Glomerular visceral epithelial cell (primary cell): ENCODE results near the gene CD300LB.
A peak's percentile ranks its signal among the peaks of the same experiment; 100 is the strongest.

Experiments used
- DNase-seq: peaks from one replicate; pipeline ENCODE4 v3.0.0-alpha.2; 2016; ENCODE audit errors: extremely low spot score

The CD300LB gene

DNA sequence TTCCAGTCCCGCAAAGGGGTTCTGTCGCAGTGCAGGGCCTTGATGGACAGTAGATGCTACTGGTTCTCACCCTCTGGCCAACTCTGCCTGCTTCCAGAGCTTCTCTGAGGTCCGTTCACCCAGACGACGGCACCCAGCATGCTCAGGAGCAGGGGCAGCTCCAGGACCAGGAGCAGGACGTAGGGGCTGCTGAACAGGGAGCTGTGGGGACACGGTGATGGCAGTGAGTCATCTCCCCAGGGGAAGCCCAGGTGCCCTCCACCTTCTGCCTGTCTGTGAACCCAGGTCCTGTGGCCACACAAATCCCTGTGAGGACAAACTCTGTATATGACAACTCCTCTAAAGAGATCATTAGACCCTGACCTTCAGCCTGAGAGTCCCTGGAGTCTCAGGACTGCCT is 18.1 kb upstream of the CD300LB start:
- DNase-seq = no peak

DNA sequence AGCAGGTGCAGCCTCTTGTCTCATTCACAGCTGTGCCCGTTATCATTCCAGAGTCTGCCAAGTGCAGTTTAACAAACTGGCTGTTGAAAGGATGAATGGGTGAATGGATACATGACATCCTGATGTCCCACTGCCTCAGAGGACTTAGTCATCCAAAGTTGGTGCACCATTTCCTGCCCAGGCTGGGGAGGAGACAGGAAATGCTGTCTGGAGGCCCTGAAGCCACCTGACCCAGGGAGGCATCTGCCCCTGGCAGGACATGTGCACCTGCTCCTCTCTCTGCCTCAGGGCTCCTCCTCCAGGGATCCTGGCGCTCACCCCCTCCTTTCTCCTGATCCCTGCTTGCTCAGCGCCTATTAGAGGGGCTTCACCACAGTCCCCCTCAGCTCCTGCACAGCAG is 16.5 kb upstream of the CD300LB start:
- DNase-seq = peak; percentile 27

DNA sequence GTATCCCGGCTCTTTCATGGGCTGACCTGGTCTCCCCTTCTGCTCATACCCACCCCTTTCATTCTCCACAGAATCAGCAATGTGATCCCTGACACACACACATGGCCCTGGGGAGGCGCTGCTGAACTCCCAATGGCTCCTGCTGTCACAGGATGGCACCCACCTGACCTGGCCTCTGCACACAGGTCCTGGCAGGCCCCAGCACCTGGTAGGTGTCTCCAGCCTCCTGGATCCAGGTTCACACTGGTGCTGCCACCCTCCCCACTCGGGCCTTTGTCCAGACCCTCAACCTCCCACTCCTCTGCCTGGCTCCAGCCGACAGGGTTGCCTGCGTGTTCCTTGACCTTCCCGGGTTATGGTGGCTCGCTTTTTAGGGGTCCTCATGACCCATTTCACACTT is 16.0 kb upstream of the CD300LB start:
- DNase-seq = no peak

DNA sequence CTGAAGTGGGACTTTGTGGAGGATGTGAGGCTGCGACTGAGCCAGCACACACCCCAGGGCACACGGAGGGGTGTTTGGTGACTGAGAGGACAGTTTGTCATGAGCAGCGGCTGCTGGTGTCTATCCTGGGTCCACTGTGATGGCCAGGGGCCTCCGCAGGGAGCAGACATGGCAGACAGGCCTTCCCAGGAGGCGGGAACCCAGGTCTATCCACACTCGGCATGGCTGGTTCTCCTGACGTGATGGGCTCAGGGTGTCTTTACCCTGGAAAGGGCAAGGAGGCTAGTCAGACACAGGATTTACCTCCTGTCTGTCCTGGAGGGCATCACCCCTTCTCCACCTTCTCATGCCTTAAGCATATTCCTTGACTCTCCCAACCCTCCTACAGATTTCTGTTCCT is 15.3 kb upstream of the CD300LB start:
- no peak for DNase-seq

DNA sequence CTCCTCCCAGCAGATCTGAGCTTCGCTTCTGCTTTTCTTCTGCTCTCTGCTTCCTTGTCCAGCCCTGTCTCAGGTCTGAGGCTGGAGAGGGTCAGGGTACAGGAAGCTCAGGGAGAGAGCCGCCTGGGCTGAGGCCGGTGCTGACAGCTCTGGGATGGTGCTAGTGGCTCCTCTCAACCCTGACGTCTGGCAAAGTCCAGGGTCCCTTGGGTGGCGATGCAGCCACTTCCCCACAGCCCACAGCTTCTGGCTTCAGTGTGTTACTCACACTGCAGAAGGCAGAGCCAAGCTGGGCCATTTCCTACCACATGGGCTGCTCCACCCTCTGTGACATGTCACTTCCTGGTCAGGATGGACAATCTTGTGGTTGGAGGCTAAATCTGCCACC is 14.6 kb upstream of the CD300LB start, which contains the start of gene CD300C:
TSS of gene CD300C (minus strand) at position 273 of the 388 bp plus-strand sequence. CDS start 333 bp downstream, outside the sequence.
- no peak for DNase-seq

DNA sequence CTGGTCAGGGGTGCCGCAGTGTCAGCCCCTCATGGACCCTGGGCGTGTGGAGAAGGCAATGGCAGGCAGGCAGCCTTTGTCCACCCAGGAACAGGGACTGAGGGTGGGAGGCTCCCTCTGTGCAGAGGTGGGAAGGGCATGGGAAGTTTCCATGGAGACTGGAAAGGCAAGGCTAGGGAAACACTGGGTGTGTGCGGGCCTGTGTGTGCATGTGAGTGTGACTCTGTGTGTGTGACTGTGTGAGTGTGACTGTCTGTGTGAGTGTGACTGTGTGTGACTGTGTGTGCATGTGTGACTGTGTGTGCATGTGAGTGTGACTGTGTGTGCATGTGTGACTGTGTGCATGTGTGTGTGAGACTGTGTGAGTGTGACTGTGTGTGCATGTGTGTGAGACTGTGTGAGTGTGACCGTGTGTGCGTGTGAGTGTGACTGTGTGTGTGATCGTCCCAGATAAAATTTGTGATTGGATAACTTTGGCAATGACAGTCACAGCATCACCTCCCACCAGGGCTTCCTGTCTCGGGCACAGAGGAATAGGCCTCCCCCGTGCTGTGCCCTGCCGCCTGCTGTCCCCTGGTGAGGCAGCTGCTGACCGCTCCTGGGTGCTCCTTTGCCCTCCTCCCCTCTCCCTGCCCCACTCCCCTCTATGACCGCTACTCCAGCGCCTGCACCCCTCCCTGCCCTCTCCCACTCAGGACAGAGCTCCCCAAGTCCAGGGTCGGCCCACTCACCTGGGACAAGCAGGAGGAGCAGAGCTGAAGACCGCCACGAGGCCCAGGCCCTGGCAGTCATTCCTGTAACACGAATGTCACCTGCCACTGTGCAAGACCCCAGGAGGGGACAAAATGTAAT is 13.9 kb upstream of the CD300LB start:
- no peak for DNase-seq

DNA sequence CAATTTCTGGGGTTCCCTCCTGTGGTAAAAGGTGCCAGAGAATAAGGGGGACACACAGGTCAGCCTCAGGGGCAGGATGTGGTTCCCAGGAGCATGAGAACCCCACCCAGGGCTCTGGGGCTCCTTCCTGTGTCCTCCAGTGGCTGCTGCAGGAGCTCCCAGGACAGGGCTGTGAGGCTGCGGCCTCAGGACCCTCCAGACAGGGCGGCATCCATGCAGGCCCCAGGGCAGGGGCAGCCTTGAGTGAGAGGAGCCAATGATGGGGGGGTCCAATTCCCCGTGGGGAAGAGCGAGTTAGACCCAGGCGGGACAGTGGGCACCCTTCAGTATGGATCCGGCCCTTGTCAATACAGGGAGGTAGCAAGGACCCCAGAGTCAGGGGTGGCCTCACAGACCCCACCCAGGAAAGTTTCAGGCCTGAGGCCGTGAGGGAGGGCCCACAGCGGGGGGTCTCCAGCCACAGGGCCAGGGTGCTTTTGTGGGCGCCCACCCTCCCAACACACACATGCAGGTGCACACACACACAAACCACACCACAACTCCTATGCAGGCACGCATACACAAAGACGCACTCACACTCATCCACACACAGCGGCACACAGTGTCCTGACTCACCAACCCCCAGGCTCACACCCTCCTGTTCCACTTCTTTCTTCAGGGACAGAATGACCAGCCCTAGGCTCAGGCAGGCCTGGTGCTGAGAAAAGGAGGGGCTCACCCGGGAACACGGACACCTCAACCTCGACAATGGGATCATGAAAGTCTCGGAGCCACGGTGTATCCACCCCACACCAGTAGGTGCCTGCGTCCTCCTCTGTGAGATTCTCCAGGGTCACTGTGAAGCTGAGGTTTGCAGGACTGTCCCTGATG is 12.9 kb upstream of the CD300LB start:
- no peak for DNase-seq

DNA sequence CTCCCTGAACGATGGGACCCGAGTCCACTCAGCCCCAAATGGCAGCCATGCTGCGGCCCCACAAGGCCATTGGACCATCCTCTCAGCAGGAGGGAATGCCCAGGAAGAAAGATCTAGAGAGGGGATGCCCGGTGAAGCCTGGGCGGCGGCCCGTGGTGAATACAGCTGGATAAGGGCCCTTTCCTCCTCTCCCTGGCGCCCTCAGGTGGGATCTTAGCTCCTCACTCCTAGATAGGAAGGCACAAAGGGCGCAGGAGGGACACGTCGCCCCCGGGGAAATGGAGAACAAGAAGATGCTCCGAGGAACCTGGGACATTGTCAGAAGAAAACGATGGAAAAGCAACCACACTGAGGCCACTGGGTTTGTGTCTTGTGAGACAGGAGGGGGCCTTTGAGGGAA is 12.1 kb upstream of the CD300LB start:
- DNase-seq = no peak

DNA sequence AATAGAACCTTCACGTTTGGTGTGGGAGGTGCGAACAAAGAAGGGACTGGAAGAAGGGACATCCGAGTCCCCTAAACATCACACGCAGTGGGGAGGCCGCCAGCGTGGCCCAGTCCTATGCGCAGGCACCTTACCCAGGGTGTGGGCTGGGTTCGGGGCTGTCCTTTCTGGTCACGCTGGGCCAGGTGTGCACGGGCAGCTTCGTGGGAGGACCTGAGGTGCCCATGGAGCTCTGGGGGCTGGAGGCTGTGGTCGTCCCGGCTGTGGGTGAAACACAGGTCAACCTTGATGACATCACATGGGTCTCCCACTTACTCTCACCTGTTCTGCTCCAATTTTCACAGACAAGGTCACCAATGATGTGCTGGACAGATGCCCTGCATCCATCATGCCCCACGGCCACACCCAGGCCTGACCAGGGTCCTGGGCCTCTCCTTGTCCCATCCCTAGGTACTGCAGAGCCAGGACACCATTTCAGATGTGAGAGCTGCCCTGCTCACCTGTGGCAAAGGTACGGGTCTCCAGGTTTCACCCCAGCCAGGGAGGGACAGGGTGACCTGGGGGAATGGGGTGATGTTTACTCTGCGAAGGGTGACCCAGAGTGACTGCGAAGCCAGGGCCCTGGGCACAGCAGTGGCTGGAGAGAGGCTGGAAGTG is 11.6 kb upstream of the CD300LB start:
- no peak for DNase-seq

DNA sequence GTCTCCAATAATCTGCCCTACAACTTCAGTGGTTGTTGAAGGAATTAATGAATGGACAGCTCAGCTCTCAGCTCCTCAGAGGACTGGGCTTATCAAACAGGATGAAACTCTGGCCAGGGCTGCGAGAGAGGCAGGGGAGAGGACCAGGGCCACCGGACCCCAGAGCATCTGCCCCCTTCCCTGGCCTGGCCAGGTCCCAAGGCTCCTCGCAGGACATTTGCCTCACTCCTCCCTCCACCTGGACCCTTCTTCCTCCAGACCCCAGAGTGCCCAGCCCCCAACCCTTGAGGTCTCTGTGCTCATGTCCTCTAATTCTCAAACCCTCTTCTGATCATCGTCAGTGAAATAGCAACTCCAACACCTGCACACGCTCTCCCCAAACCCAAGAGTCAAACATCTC is 10.9 kb upstream of the CD300LB start:
- DNase-seq = no peak

DNA sequence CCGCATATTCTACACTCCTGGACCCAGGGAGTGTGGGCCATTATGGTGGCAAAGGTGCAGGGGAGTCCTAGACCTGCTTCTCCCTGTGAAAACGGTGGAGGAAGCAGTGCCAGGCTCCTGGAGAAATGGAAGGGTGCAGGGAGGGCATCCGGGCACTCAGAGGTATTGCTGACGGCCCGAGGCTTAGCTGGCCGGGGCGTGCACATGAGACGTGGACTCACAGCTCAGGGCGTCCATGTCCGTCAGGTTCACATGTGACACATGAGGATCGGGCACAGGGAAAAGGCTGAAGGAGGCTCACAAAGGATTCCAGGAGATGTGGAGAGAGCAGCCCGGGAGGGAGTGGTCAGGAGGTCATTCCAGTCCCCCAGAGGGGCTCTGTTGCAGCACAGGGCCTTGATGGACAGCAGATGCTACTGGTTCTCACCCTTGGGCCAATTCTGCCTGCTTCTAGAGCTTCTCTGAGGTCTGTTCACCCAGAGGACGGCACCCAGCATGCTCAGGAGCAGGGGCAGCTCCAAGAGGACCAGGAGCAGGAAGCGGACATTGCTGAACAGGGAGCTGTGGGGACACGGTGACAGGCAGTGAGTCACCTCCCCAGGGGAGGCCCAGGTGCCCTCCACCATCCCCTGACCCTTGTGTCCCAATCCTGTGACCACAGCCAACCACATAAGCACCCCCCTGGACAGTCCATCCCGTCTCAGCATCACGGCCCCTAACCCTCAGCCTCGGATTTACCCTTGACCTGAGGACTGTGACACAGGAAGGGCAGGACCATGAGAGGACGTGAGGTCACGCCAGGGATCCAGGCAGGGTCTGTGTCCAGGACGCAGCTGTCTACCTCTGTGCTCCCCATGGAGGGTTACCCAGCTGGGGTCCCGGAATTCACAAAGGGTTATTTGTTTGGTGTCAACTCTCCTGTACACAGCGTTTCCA is 10.2 kb upstream of the CD300LB start:
- DNase-seq = no peak

DNA sequence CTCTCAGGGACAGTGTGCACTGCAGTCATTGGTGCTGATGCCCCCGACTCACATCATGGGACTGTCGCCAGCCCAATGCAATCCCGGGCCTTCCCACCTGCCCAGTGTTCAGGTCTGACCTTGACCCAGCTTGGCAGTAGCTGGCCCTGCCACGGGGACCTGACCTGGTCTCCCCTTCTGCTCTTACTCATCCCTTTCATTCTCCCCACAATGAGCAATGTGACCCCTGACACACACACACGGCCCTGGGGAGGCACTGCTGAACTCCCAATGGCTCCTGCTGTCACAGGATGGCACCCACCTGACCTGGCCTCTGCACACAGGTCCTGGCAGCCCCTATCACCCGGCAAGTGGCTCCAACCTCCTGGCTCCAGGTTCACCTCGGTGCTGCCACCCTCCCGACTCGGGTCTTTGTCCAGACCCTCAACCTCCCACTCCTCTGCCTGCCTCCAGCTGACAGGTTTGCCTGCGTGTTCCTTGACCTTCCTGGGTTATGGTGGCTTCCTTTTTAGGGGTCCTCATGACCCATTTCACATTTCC is 8.1 kb upstream of the CD300LB start:
- no peak for DNase-seq

DNA sequence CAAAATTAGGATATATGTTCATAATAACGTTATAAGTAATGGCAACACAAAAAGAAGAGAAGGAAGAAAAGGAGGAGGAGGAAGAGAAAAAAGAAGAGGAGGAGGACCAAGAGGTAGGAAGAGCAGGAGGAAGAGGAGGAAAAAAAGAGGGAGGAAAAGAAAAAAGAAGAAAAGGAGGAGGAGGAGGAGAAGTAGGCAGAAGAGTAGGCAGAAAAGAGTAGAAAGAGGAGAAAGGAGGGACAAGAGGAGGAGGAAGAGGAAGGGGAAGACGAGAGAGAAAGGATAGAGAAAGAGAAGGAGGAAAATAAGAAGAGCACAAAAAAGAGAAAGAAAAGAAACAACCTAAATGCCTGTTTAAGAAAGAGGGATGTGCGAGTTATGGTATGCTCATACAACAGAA is 5.6 kb upstream of the CD300LB start:
- no peak for DNase-seq

DNA sequence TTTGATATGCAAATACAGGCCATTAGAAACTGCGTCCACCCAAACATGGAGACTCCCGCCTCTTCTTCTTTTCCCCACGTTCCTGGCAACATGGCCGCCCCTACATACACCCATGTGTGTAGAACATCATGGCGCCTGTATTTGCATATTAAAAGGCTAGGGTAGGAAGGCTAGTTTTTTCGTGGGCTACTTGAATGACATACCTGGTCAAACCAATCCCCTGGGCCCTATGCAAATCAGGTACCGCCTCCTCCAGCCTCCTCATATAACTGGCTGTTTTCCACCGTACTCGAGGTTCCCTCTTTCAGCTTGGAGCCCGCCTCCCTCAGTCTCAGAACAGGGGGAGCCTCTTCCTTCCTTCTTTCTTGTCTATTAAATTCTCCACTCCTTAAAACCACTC is 840 bp upstream of the CD300LB start:
- DNase-seq = no peak

DNA sequence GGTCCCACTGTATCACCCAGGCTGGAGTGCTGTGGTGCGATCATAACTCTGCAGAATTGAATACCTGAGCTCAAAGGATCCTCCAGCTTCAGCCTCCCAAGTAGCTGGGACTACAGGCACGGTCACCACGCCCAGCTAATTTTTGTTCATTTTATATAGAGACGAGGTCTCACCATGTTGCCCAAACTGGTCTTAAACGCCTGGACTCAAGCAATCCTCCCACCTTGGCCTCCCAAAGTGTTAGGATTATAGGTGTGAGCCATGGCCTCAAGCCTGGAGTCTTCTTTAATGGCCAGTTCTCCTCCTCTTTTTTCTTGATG is 484 bp downstream of the CD300LB start:
- DNase-seq = no peak

DNA sequence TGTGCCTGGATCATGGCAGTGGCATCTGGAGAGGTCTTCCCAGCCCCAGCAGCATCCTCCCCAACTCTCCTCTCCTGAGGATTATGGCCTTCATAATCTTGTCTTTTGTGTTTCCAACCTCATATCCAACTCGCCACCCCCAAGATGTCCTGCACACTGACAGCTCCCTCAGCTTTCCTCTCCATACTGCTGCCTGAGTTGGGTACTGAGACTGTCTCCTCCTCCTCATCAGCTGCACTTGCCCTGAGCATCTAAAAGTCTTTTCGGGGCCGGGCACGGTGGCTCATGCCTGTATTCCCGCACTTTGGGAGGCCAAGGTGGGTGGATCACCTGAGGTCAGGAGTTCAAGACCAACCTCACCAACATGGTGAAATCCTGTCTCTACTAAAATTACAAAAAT is 2.0 kb downstream of the CD300LB start:
- no peak for DNase-seq

DNA sequence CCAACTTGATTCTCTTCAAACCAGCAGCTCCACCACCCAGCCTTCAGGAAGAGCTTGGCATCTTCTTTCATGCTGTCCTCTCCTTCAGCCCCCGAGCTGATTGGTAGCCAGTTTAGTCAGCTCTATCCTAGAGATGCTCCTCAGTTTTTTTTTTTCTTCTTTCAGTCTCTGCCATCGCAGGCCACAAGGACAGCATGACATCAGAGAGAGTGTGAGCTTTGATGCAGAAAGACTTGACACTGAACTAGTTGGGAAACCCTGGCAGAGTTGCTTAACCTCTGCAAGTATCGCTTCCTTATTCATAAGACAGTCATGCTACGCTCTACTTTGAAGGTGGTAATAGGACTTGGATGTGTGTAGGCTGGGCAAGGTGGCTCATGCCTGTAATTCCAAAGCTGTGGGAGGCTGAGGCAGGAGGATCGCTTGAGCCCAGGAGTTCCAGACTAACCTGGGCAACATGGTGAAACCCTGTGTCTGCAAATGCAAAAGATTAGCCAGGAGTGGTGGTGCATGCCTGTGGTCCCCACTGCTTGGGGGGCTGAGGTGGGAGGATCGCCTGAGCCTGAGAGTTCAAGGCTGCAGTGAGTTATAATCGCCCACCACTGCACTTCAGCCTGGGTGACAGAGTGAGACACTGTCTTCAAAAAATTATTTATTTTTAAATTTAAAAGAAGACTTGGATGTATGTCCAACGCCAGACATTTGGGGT is 2.6 kb downstream of the CD300LB start:
- DNase-seq = no peak

DNA sequence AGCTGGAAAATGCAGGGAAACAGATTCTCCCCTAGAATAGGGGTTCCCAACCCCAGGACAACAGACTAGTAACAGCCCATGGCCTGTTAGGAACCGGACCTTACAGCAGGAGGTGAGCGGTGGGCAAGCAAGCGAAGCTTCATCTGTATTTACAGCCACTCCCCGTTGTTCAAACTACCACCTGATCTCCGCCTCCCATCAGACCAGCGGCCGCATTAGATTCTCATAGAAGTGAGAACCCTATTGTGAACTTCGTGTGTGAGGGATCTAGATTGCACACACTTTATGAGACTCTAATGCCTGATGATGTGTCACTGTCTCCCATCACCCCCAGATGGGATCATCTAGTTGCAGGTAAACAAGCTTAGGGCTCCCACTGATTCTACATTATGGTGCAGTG is 3.5 kb downstream of the CD300LB start:
- DNase-seq = no peak

DNA sequence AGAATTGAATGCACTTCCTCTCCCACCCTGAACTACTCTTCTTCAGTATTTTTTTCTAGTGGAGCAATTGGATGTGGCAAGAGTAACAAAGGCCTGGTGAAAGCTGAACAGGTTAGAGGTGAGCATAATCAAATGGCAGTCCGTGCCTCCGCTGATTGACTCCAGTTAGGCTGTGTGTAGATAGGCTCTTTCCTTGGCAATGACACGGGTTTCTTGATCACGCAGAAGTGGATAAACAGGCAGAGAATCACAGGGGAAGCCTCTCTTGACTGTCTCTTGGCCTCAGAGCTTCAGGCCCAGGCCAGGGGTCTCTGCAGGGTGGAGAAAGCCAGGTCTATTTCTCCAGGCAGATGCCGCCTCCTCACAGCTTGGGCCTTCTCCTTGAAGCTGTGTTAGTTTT is 4.2 kb downstream of the CD300LB start:
- DNase-seq = no peak

DNA sequence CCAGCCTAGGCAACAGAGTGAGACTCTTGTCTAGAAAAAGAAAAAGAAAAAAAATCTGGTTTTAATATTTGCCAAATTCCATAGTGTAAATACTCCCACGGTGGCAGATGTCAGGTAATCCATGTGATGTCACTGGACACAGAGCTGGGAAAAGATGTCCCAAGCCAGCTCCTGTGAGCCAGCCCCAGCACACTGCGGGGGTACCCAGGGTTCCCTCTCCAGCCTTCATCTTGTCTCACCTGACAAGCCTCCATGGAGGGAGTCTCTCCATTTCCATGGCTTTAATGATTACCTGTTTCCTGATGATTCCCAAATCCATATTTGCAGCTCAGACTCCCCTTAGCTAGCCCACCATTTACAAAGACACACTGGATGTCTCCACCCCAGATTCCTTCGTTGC is 4.6 kb downstream of the CD300LB start:
- no peak for DNase-seq
